Measurements from ENCODE around the gene SNTG2. TPM values are rescaled to one million over a fixed set of nuclear protein-coding genes. Genes with fewer than 3 reads are reported as not detected.

SNTG2 gene
- total and polyA plus RNA-seq, 4 donors: not detected

DNA sequence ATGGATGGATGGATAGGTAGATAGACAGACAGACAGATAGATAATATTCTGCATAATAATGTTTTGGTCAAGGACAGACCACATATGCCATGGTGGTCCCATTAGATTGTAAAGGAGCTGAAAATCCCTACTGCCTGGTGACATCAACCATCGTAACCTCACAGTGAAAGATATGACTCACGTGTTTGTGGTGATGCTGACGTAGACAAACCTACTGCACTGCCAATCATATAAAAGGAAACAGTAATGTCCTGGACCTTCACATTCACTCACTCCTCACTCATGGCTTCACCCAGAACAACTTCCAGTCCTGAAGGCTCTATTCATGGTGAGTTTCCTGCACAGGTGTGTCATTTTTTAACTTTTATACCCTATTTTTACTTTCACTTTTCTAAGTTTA is 259.7 kb downstream of the SNTG2 start:
- no peak overlapping the region for H3K9ac ChIP-seq (ENCODE audit: low read depth in 1 of 2, low read length in 2 of 2)
- 64% methylated on average over 3 of the region's 3 CpGs for WGBS
- no peak for TF ChIP-seq NR2F2 (IDR thresholded peaks at IDR 0.05)
- H3K27me3 ChIP-seq (ENCODE audit: control insufficient read depth in 4 of 4, insufficient read depth in 4 of 4, low read length in 3 of 4): no peaks in the 10 kb centered on the region
- no peak overlapping the region for H3K27ac ChIP-seq (ENCODE audit: low read depth in 1 of 2, low read length in 2 of 2)
- no peaks in the 10 kb centered on the region for H3K36me3 ChIP-seq (ENCODE audit: control insufficient read depth in 4 of 4, insufficient read depth in 3 of 4, low read depth in 1 of 4, low read length in 3 of 4)
- no peak overlapping the region for H3K4me3 ChIP-seq (ENCODE audit: low read depth in 1 of 3, low read length in 3 of 3)
- no peaks in the 10 kb centered on the region for H3K4me1 ChIP-seq (ENCODE audit: control insufficient read depth in 4 of 4, insufficient read depth in 4 of 4, low read length in 3 of 4)
- DNase-seq (ENCODE audit: low spot score): no peak
- peaks cover 0 to 5% (median 2%) of the 10 kb centered on the region in 4 donors for H3K9me3 ChIP-seq (ENCODE audit: control insufficient read depth in 4 of 4, low read length in 3 of 4)

- H3K36me3 ChIP-seq (ENCODE audit: control insufficient read depth in 4 of 4, insufficient read depth in 3 of 4, low read depth in 1 of 4, low read length in 3 of 4): no peaks in the 10 kb centered on the region
- no peak overlapping the region for H3K27ac ChIP-seq (ENCODE audit: low read depth in 1 of 2, low read length in 2 of 2)
- H3K4me3 ChIP-seq (ENCODE audit: low read depth in 1 of 3, low read length in 3 of 3): no peak overlapping the region
- H3K9ac ChIP-seq (ENCODE audit: low read depth in 1 of 2, low read length in 2 of 2): no peak overlapping the region
- 80% methylated on average over 13 of the region's 13 CpGs for WGBS
- peaks cover 0 to 1% (median 0%) of the 10 kb centered on the region in 4 donors for H3K9me3 ChIP-seq (ENCODE audit: control insufficient read depth in 4 of 4, low read length in 3 of 4)
- H3K4me1 ChIP-seq (ENCODE audit: control insufficient read depth in 4 of 4, insufficient read depth in 4 of 4, low read length in 3 of 4): no peaks in the 10 kb centered on the region
- TF ChIP-seq RAD21 (IDR thresholded peaks at IDR 0.05) (no peak), MAX (IDR thresholded peaks at IDR 0.05) (no peak), NR2F2 (IDR thresholded peaks at IDR 0.05) (no peak), SP1 (IDR thresholded peaks at IDR 0.05) (no peak), REST (IDR thresholded peaks at IDR 0.05) (no peak), RXRA (IDR thresholded peaks at IDR 0.05) (no peak), YY1 (IDR thresholded peaks at IDR 0.05) (no peak), TAF1 (conservative IDR thresholded peaks at IDR 0.05) (no peak), HNF4G (IDR thresholded peaks at IDR 0.05) (no peak), EGR1 (IDR thresholded peaks at IDR 0.05; ENCODE audit: low read depth in 2 of 2) (no peak), HNF4A (conservative IDR thresholded peaks at IDR 0.05) (no peak), GABPA (IDR thresholded peaks at IDR 0.05 in 1 of 2, conservative IDR thresholded peaks at IDR 0.05 in 1 of 2) (no peak), FOXA2 (IDR thresholded peaks at IDR 0.05) (no peak), JUND (IDR thresholded peaks at IDR 0.05) (no peak), FOXA1 (IDR thresholded peaks at IDR 0.05) (no peak), CTCF (IDR thresholded peaks at IDR 0.05; ENCODE audit: low read depth, low read length, missing input control) (no peak), ATF3 (IDR thresholded peaks at IDR 0.05) (no peak)
- TF ChIP-seq, protein P1, sequence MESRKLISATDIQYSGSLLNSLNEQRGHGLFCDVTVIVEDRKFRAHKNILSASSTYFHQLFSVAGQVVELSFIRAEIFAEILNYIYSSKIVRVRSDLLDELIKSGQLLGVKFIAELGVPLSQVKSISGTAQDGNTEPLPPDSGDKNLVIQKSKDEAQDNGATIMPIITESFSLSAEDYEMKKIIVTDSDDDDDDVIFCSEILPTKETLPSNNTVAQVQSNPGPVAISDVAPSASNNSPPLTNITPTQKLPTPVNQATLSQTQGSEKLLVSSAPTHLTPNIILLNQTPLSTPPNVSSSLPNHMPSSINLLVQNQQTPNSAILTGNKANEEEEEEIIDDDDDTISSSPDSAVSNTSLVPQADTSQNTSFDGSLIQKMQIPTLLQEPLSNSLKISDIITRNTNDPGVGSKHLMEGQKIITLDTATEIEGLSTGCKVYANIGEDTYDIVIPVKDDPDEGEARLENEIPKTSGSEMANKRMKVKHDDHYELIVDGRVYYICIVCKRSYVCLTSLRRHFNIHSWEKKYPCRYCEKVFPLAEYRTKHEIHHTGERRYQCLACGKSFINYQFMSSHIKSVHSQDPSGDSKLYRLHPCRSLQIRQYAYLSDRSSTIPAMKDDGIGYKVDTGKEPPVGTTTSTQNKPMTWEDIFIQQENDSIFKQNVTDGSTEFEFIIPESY (IDR thresholded peaks at IDR 0.05): no peak
- no peak for DNase-seq (ENCODE audit: low spot score)
- no peaks in the 10 kb centered on the region for H3K27me3 ChIP-seq (ENCODE audit: control insufficient read depth in 4 of 4, insufficient read depth in 4 of 4, low read length in 3 of 4)
Measured at GRCh38 chr2:1219901-1220573, 269.4 kb downstream of the SNTG2 start.
